ENCODE measurements around the gene FNDC3B.

GRCh38 chr3:172300862-172301261, 261.5 kb downstream of the FNDC3B start:
- TF ChIP-seq POLR2AphosphoS5 (IDR thresholded peaks at IDR 0.05; ENCODE audit: low read depth, low read length) (no peak), TAF1 (IDR thresholded peaks at IDR 0.05; ENCODE audit: borderline replicate concordance, low read depth, low read length) (no peak), POLR2A (IDR thresholded peaks at IDR 0.05; ENCODE audit: low read depth, low read length) (no peak)

Measured in GM12892 (cell line).